GM03348 (cell line): Measurements from ENCODE around the gene TBC1D22A.

Source experiments
- DNase-seq: peaks from one replicate; pipeline ENCODE4 v3.0.0; 2012; ENCODE audit warnings: low spot score

The TBC1D22A gene

GRCh38 chr22:47190957-47191670 lies 428.7 kb downstream of the TBC1D22A start:
- no peak for DNase-seq

- DNase-seq, result no peak
Observed at GRCh38 chr22:47191671-47192650, 429.5 kb downstream of the TBC1D22A start.

- DNase-seq, result no peak
Observed at GRCh38 chr22:47192651-47193437, 430.4 kb downstream of the TBC1D22A start.

GRCh38 chr22:47193606-47194329 lies 431.3 kb downstream of the TBC1D22A start:
- no peak for DNase-seq

GRCh38 chr22:47194476-47195155 lies 432.2 kb downstream of the TBC1D22A start:
- no peak for DNase-seq

GRCh38 chr22:47195156-47195483 lies 432.7 kb downstream of the TBC1D22A start:
- no peak for DNase-seq

- DNase-seq, result no peak
Observed at GRCh38 chr22:47195484-47196165, 433.2 kb downstream of the TBC1D22A start.

GRCh38 chr22:47196166-47196849 lies 433.9 kb downstream of the TBC1D22A start:
- DNase-seq, result no peak

- DNase-seq, result no peak
Observed at GRCh38 chr22:47196881-47197772, 434.7 kb downstream of the TBC1D22A start.

GRCh38 chr22:47197773-47198500 lies 435.5 kb downstream of the TBC1D22A start:
- DNase-seq, result no peak

- DNase-seq, result no peak
Observed at GRCh38 chr22:47198801-47199251, 436.4 kb downstream of the TBC1D22A start.

GRCh38 chr22:47199261-47199978 lies 437.0 kb downstream of the TBC1D22A start:
- no peak for DNase-seq

- no peak for DNase-seq
Observed at GRCh38 chr22:47199979-47200272, 437.5 kb downstream of the TBC1D22A start.

GRCh38 chr22:47200273-47201051 lies 438.0 kb downstream of the TBC1D22A start:
- peak; percentile 28 for DNase-seq

- DNase-seq, result no peak
Observed at GRCh38 chr22:47201186-47201995, 438.9 kb downstream of the TBC1D22A start.
